ENCODE results near the gene PLA2G15.
A peak's percentile ranks its signal among the peaks of the same experiment; 100 is the strongest.

Gene PLA2G15

DNA sequence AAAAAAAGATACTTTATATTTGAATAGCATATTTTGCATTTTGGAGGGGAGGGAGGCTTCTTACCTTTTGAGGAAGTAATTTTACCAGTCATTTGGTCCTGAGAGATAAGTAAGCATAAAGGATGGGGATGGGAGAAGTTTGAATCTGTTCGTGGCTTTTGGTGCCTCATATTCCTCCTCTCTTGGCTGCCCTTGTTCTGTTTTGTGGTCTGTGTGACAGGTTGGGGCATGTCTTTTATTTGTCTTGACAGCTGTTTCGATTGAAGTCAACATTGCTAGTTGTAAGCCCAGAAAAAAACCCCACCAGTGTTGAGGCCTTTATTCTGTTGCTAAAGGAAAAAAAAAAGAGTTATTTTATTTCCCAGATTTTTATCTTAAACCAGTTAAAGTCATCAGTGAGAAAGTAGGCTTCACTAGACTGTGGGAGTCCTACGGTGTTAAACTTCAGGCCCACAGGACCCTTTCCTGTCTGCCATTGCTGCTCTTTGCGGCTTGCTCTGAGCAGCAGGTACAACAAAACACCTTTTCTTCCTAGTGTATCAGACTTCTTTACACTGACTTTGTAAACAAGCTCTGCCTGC lies 30.5 kb downstream of the PLA2G15 start:
- Histone ChIP-seq H3K4me3 (ENCODE audit: low read depth, low read length) (no peak overlapping the region), H3K9me3 (ENCODE audit: control insufficient read depth, insufficient read depth, low read depth, low read length) (no peaks in the 10 kb centered on the region), H3K27ac (ENCODE audit: extremely low read depth, low read depth, low read length) (peak overlapping the region; percentile 54), H3K4me1 (ENCODE audit: control insufficient read depth, insufficient read depth, low read length) (no peaks in the 10 kb centered on the region; the same call in 1 of the 2 replicates), H3K36me3 (ENCODE audit: control insufficient read depth in 2 of 2, insufficient read depth in 1 of 2, low read length in 2 of 2) (peaks cover 9 to 40% of the 10 kb centered on the region in 2 experiments; a peak in 2 of 3 replicates)
- CTCF ChIA-PET = interaction anchor here (0.6 to 1.8 kb wide), 3 partner anchors 11 to 456 kb away, joined by 3 to 7 read pairs (median 3); partner anchors contain the start of gene SLC7A6
- TF ChIP-seq PRDM4 (tag by site-specific recombination; IDR thresholded peaks at IDR 0.05) (0 out of 2 replicates have a peak, but pooled peaks have one; percentile 18), ZNF221 (tag by site-specific recombination; IDR thresholded peaks at IDR 0.05; ENCODE audit: borderline replicate concordance) (no peak)
- POLR2A ChIA-PET = interaction anchor here (0.7 kb wide), 1 partner anchor 12 kb away, joined by 10 read pairs; the partner anchor contains the start of gene SLC7A6

DNA sequence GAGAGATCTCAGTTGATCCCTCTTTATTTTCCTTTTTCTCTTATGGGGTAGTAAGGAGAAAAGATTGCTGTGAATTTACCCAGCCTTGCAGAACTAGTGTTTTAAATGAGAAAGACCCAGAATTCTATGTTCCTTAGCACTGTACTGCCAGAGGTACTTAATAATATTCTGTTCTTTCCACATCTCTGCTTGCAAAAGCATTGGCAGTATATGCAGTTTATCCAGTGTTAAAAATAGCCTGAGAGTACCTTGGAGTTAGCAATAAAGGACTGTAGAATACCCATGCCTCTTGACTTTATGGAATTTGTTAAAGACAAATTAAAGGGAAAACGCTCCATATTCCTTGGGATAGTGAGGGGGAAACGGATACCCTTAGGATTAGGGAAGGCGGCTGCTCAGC lies 31.1 kb downstream of the PLA2G15 start:
- ChIA-PET POLR2A (no interaction called here), CTCF (interaction anchor here (1.1 to 1.9 kb wide), 3 partner anchors 9 to 15 kb away, joined by 3 to 11 read pairs (median 7); partner anchors contain the start of gene SLC7A6)
- H3K27ac ChIP-seq (ENCODE audit: extremely low read depth, low read depth, low read length) = peak overlapping the region; percentile 54
- no peaks in the 10 kb centered on the region for H3K9me3 ChIP-seq (ENCODE audit: control insufficient read depth, insufficient read depth, low read depth, low read length)
- no peak overlapping the region for H3K4me3 ChIP-seq (ENCODE audit: low read depth, low read length)
- H3K36me3 ChIP-seq (ENCODE audit: control insufficient read depth in 2 of 2, insufficient read depth in 1 of 2, low read length in 2 of 2) = peaks cover 9 to 43% of the 10 kb centered on the region in 2 experiments; a peak in 2 of 3 replicates
- H3K4me1 ChIP-seq (ENCODE audit: control insufficient read depth, insufficient read depth, low read length) = no peaks in the 10 kb centered on the region; the same call in 1 of the 2 replicates
- TF ChIP-seq ZNF292 (tag by site-specific recombination; IDR thresholded peaks at IDR 0.05; ENCODE audit: borderline replicate concordance, low read depth) (no peak), ZNF513 (tag by site-specific recombination; IDR thresholded peaks at IDR 0.05) (no peak), ZNF707 (tag by site-specific recombination; IDR thresholded peaks at IDR 0.05) (no peak), ZNF302 (tag by site-specific recombination; IDR thresholded peaks at IDR 0.05; ENCODE audit: low read depth) (no peak), KLF16 (tag by site-specific recombination; IDR thresholded peaks at IDR 0.05) (no peak), ZNF366 (tag by site-specific recombination; conservative IDR thresholded peaks at IDR 0.05) (no peak), ZNF23 (tag by site-specific recombination; IDR thresholded peaks at IDR 0.05; ENCODE audit: borderline replicate concordance) (no peak), ZNF629 (tag by site-specific recombination; IDR thresholded peaks at IDR 0.05) (no peak), ZFP37 (tag by site-specific recombination; IDR thresholded peaks at IDR 0.05) (no peak), ZNF596 (tag by site-specific recombination; IDR thresholded peaks at IDR 0.05) (no peak), ZNF24 (tag by site-specific recombination; IDR thresholded peaks at IDR 0.05) (no peak), ZSCAN4 (tag by site-specific recombination; IDR thresholded peaks at IDR 0.05) (no peak), ZXDB (tag by site-specific recombination; IDR thresholded peaks at IDR 0.05) (no peak)
- TF ChIP-seq, protein P1, sequence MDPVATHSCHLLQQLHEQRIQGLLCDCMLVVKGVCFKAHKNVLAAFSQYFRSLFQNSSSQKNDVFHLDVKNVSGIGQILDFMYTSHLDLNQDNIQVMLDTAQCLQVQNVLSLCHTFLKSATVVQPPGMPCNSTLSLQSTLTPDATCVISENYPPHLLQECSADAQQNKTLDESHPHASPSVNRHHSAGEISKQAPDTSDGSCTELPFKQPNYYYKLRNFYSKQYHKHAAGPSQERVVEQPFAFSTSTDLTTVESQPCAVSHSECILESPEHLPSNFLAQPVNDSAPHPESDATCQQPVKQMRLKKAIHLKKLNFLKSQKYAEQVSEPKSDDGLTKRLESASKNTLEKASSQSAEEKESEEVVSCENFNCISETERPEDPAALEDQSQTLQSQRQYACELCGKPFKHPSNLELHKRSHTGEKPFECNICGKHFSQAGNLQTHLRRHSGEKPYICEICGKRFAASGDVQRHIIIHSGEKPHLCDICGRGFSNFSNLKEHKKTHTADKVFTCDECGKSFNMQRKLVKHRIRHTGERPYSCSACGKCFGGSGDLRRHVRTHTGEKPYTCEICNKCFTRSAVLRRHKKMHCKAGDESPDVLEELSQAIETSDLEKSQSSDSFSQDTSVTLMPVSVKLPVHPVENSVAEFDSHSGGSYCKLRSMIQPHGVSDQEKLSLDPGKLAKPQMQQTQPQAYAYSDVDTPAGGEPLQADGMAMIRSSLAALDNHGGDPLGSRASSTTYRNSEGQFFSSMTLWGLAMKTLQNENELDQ (tag by site-specific recombination; IDR thresholded peaks at IDR 0.05; ENCODE audit: low read depth) = no peak

Data from HEK293 (cell line).